Measurements from ENCODE around the gene PPP1R10. TPM values are rescaled to one million over a fixed set of nuclear protein-coding genes. Genes with fewer than 3 reads are reported as not detected.

Gene PPP1R10
- total RNA-seq, 1 experiment from 2014 or later, result 123 TPM

DNA sequence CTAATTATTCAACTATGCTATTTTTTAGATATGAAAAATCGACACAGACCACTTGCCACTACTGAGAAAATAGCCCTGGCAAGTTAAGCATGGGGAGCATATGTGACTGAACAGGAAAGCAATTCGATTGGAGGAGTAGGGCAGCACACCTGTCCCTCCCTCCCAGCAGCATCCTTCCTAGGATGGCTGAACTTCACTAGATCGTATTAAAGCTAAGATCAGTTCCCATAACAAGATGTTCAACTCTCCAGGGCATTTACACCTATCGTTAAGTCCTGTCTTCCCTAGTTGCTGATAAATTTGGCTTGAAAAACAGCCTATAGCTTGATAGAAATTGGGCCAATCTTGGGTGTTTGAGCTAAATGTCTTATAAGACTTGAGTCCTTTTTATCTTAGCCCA, 7.0 kb downstream of the PPP1R10 start:
- Histone ChIP-seq H3K4me1 (ENCODE audit: insufficient read depth, low read length) (peaks cover 4% of the 10 kb centered on the region; the same call in 1 of the 2 replicates), H3K27me3 (ENCODE audit: insufficient read depth, low read length) (no peaks in the 10 kb centered on the region), H3K27ac (ENCODE audit: insufficient read length, low read depth, low read length) (no peak overlapping the region), H2BK20ac (ENCODE audit: low read depth, low read length, poor library complexity, severe bottlenecking) (no peak overlapping the region), H4K8ac (replicated peaks; ENCODE audit: insufficient read length, low read depth, low read length) (no peak overlapping the region), H3K4ac (ENCODE audit: low read depth, low read length) (no peak overlapping the region), H4K91ac (ENCODE audit: insufficient read length, low read depth, low read length) (no peak overlapping the region), H2BK5ac (ENCODE audit: insufficient read length, low read length) (no peak overlapping the region), H3K79me1 (ENCODE audit: insufficient read depth, low read depth, low read length, poor library complexity, severe bottlenecking) (no peaks in the 10 kb centered on the region), H3K9ac (ENCODE audit: extremely low read depth, insufficient read length, low read length) (no peak overlapping the region), H4K5ac (ENCODE audit: insufficient read length, low read depth, low read length) (no peak overlapping the region), H3K4me2 (ENCODE audit: insufficient read depth, insufficient read length, low read length) (no peak overlapping the region), H2BK12ac (ENCODE audit: insufficient read length, low read depth, low read length) (no peak overlapping the region), H2AFZ (ENCODE audit: low read length) (no peak overlapping the region), H3K9me3 (ENCODE audit: control insufficient read depth, low read depth, low read length) (no peaks in the 10 kb centered on the region), H3K79me2 (ENCODE audit: insufficient read depth, low read length) (no peaks in the 10 kb centered on the region), H3K23me2 (ENCODE audit: insufficient read length, low read depth, low read length, poor library complexity, severe bottlenecking) (peaks cover 4% of the 10 kb centered on the region), H3K56ac (ENCODE audit: insufficient read length, low read depth, low read length) (no peak overlapping the region), H4K20me1 (ENCODE audit: control insufficient read depth, insufficient read depth, insufficient read length) (no peaks in the 10 kb centered on the region), H3K18ac (ENCODE audit: insufficient read length, low read depth, low read length) (no peak overlapping the region), H3K23ac (ENCODE audit: insufficient read length, low read depth, low read length) (no peak overlapping the region), H3T11ph (ENCODE audit: low read length) (no peak overlapping the region), H2AK5ac (ENCODE audit: insufficient read length, low read length) (no peak overlapping the region), H2BK120ac (ENCODE audit: low read depth, low read length, poor library complexity, severe bottlenecking) (no peak overlapping the region), H3K14ac (ENCODE audit: insufficient read depth, low read length) (no peak overlapping the region), H2BK15ac (ENCODE audit: low read depth, low read length) (no peak overlapping the region)
- H3K9me3 Mint-ChIP-seq, result no peaks in the 10 kb centered on the region; a peak in 1 of 5 replicates
- peaks cover 28 to 35% of the 10 kb centered on the region in 2 experiments for H3K4me1 Mint-ChIP-seq
- peaks cover 41 to 82% (median 67%) of the 10 kb centered on the region in 3 experiments for H3K36me3 Mint-ChIP-seq (ENCODE audit: insufficient read depth in 1 of 3, low read depth in 3 of 3)
- WGBS (ENCODE audit: extremely low coverage, insufficient read length, low lambda C conversion rate), result no CpG with 5 or more reads among the region's 4 CpGs
- no peak overlapping the region for H3K4me3 Mint-ChIP-seq
- peak overlapping the region in 1 of 3 experiments; percentile 38; a peak in 1 of 7 replicates for H3K27ac Mint-ChIP-seq
- 0 out of 2 replicates have a peak, but pooled peaks cover 2% of the 10 kb centered on the region for H3K27me3 Mint-ChIP-seq (ENCODE audit: low read depth)
- DNase-seq, result no peak
- TF ChIP-seq, protein P1, sequence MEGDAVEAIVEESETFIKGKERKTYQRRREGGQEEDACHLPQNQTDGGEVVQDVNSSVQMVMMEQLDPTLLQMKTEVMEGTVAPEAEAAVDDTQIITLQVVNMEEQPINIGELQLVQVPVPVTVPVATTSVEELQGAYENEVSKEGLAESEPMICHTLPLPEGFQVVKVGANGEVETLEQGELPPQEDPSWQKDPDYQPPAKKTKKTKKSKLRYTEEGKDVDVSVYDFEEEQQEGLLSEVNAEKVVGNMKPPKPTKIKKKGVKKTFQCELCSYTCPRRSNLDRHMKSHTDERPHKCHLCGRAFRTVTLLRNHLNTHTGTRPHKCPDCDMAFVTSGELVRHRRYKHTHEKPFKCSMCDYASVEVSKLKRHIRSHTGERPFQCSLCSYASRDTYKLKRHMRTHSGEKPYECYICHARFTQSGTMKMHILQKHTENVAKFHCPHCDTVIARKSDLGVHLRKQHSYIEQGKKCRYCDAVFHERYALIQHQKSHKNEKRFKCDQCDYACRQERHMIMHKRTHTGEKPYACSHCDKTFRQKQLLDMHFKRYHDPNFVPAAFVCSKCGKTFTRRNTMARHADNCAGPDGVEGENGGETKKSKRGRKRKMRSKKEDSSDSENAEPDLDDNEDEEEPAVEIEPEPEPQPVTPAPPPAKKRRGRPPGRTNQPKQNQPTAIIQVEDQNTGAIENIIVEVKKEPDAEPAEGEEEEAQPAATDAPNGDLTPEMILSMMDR (conservative IDR thresholded peaks at IDR 0.05), result no peak

Measured in H9 (cell line).